RWPE2 (cell line): ENCODE measurements around the gene FAR2.

Source experiments
- ATAC-seq: fragments of 200-7000 bp; cut with Tn5 transposase; 3 replicates; pipeline ENCODE4 v1.9.1; 2021; ENCODE audit warnings: low read depth
- DNase-seq: peaks from one replicate; pipeline ENCODE4 v3.0.0-alpha.2; 2020; ENCODE audit warnings: low spot score
- H3K27ac ChIP-seq: fragments of 450-650 bp; 2 replicates; pipeline ENCODE4 v1.5.1; 2017; ENCODE audit warnings: mild to moderate bottlenecking; ENCODE audit not compliant: poor library complexity, severe bottlenecking
- H3K27me3 ChIP-seq: fragments of 250-450 bp; sonication (Bioruptor Pico); 2 replicates; pipeline ENCODE4 v1.5.1; 2021; ENCODE audit warnings: mild to moderate bottlenecking, moderate library complexity; ENCODE audit not compliant: insufficient read depth, poor library complexity, severe bottlenecking
- H3K36me3 ChIP-seq: fragments of 250-450 bp; sonication (Bioruptor Pico); 2 replicates; pipeline ENCODE4 v1.5.1; 2020; ENCODE audit warnings: low read depth, mild to moderate bottlenecking, moderate library complexity
- H3K4me1 ChIP-seq: fragments of 250-450 bp; sonication (Bioruptor Pico); 2 replicates; pipeline ENCODE4 v1.5.1; 2021; ENCODE audit warnings: mild to moderate bottlenecking, moderate library complexity; ENCODE audit not compliant: insufficient read depth, poor library complexity, severe bottlenecking
- H3K4me3 ChIP-seq: fragments of 250-450 bp; sonication (Bioruptor Pico); 2 replicates; pipeline ENCODE4 v1.5.1; 2021; ENCODE audit warnings: mild to moderate bottlenecking, moderate library complexity; ENCODE audit not compliant: severe bottlenecking
- H3K9me3 ChIP-seq: fragments of 250-450 bp; sonication (Bioruptor Pico); 2 replicates; pipeline ENCODE4 v1.5.1; 2021; ENCODE audit warnings: mild to moderate bottlenecking, moderate library complexity; ENCODE audit not compliant: severe bottlenecking
- TF ChIP-seq, protein P1 (sequence below): fragments of 450-650 bp; IDR thresholded peaks from one replicate; pipeline ENCODE4 v1.5.1; 2017; ENCODE audit warnings: mild to moderate bottlenecking, moderate library complexity; ENCODE audit not compliant: poor library complexity, severe bottlenecking

FAR2 gene

GRCh38 chr12:29198901-29199300, 49.8 kb downstream of the FAR2 start:
- Histone ChIP-seq H3K4me3 (no peak overlapping the region), H3K9me3 (no peaks in the 10 kb centered on the region), H3K36me3 (no peaks in the 10 kb centered on the region), H3K27ac (no peak overlapping the region), H3K4me1 (no peaks in the 10 kb centered on the region), H3K27me3 (no peaks in the 10 kb centered on the region)
- ATAC-seq, result no peak
- DNase-seq, result no peak
- TF ChIP-seq, protein P1, sequence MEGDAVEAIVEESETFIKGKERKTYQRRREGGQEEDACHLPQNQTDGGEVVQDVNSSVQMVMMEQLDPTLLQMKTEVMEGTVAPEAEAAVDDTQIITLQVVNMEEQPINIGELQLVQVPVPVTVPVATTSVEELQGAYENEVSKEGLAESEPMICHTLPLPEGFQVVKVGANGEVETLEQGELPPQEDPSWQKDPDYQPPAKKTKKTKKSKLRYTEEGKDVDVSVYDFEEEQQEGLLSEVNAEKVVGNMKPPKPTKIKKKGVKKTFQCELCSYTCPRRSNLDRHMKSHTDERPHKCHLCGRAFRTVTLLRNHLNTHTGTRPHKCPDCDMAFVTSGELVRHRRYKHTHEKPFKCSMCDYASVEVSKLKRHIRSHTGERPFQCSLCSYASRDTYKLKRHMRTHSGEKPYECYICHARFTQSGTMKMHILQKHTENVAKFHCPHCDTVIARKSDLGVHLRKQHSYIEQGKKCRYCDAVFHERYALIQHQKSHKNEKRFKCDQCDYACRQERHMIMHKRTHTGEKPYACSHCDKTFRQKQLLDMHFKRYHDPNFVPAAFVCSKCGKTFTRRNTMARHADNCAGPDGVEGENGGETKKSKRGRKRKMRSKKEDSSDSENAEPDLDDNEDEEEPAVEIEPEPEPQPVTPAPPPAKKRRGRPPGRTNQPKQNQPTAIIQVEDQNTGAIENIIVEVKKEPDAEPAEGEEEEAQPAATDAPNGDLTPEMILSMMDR, result no peak

DNA sequence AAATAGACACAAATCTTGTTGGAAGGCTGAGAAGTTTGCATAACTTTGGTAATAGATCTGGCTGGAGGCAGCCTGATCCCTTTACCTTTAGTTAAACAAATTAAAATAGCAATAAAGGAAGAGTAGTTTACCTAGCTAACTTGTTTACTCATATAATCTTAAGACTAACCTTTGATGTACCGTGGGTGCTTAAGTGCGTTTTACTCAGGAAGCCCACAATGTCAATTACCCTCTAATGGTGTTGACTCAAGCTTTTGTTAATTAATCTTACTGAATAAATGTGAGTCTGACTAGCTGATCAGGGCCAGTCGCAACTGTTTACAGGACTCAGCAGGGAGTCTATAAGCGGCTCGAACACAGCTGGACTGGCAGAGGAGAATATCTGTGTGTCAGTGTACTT, 51.5 kb downstream of the FAR2 start:
- TF ChIP-seq, protein P1, result no peak
- DNase-seq (no peak), ATAC-seq (no peak)
- H3K9me3 ChIP-seq, result no peaks in the 10 kb centered on the region
- H3K4me1 ChIP-seq, result no peaks in the 10 kb centered on the region
- no peaks in the 10 kb centered on the region for H3K27me3 ChIP-seq
- H3K27ac ChIP-seq, result no peak overlapping the region
- no peaks in the 10 kb centered on the region for H3K36me3 ChIP-seq
- no peak overlapping the region for H3K4me3 ChIP-seq

GRCh38 chr12:29201296-29201695, 52.2 kb downstream of the FAR2 start:
- no peaks in the 10 kb centered on the region for H3K36me3 ChIP-seq
- no peaks in the 10 kb centered on the region for H3K9me3 ChIP-seq
- no peak for DNase-seq
- no peaks in the 10 kb centered on the region for H3K27me3 ChIP-seq
- no peak overlapping the region for H3K27ac ChIP-seq
- ATAC-seq, result no peak
- no peaks in the 10 kb centered on the region for H3K4me1 ChIP-seq
- no peak overlapping the region for H3K4me3 ChIP-seq
- TF ChIP-seq, protein P1, result no peak

DNA sequence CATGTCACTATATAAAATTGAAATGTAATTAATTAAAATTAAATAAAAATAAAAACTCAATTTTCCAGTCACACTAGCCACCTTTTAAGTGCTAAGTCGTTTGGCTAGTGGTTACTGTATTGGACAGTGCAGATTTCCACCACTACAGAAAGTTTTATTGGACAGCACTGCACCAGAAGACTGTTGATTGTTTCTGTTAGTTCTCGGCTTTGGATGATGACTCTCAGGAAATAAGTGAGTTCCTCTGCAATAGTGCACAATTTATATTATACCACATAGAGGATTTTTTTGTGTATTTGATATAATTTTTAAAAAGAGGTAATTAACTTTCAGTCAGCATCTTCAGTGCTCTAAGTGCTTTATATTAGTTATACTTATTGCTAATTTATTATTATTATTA, 52.7 kb downstream of the FAR2 start:
- no peak overlapping the region for H3K27ac ChIP-seq
- H3K27me3 ChIP-seq, result no peaks in the 10 kb centered on the region
- H3K36me3 ChIP-seq, result no peaks in the 10 kb centered on the region
- DNase-seq (no peak), ATAC-seq (no peak)
- TF ChIP-seq, protein P1, result no peak
- H3K4me3 ChIP-seq, result no peak overlapping the region
- H3K9me3 ChIP-seq, result no peaks in the 10 kb centered on the region
- no peaks in the 10 kb centered on the region for H3K4me1 ChIP-seq

- Histone ChIP-seq H3K4me3 (no peak overlapping the region), H3K9me3 (no peaks in the 10 kb centered on the region), H3K36me3 (no peaks in the 10 kb centered on the region), H3K27me3 (no peaks in the 10 kb centered on the region), H3K4me1 (no peaks in the 10 kb centered on the region), H3K27ac (no peak overlapping the region)
- DNase-seq (no peak), ATAC-seq (no peak)
- TF ChIP-seq, protein P1, result no peak
These were observed 55.4 kb downstream of the FAR2 start for GRCh38 chr12:29204521-29204920.
